Activated naive CD4-positive, alpha-beta T cell (primary cell): ENCODE measurements around the gene LAMA5.
"Not testable (repeated sequence)": the region's sequence is repeated elsewhere in the genome, so short reads cannot be mapped to it uniquely, and the experiment has no call there.

Experiments used
- DNase-seq, 4 experiments: peaks; one replicate each; lab custom pipeline; 2025; lab: John Stamatoyannopoulos, UW

LAMA5 gene

DNA sequence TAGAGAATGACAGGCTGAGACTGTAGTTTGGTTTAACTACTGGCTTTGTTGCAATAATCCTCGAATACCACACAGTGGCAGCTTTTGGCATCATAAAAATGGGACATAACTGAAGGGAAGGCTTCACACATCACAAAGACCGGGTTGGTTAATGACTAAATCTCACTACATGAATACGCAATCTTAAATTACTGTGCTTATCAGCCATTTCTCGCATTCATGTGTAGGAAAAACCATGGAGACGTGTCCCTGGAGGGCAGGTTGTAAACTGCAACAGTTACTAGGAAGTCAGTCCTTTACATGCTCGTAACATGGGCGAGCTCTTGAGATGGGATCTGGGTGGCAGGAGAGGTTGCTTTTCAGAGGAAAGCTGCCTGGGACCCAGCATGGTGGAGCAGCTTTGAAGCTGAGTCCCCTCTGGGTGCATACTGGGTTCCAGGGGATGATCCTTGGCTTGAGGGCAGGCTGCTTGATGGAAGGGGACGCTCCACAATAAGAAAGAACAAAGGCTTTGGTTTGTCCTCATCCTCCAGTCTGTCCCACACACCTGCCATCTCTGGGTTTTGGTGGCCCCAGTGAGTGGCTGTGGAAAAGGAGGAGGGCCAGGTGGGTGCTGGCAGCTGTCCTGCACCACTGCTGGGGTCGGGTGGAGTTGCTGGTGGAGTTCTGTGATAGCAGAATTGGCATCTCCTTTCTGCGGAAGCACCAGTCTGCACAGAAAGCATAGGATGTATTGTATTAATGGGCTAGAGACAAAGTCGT lies 21.9 kb upstream of the LAMA5 start:
- no peak for DNase-seq

GRCh38 chr20:62387933-62388635 lies 21.0 kb upstream of the LAMA5 start:
- no peak for DNase-seq

DNA sequence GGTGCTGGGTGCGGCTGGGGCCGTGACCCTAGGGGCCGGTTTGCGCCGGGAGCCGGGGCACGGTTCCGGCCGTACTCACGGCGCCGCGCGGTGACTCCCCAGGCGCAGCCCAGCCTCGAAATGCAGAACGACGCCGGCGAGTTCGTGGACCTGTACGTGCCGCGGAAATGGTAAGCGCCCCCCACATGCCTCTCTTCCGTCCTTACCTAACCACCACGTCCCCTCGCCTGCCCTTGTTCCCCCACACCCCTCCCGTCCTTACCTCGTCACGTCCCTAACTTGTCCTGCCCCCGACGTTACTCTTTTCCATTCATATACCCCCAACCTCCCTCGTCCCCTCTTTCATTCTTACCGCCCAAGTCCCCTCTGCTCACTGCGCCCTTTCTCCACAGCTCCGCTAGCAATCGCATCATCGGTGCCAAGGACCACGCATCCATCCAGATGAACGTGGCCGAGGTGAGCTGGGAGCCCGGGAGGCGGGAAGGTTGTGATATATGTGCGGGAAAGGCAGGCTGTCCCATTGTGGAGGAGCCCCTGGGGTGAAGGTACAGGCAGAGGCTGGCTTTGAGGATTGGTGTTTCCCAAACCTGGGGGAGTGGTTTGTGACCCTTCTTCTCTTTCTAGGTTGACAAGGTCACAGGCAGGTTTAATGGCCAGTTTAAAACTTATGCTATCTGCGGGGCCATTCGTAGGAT lies 20.3 kb upstream of the LAMA5 start:
- DNase-seq = no peak

DNA sequence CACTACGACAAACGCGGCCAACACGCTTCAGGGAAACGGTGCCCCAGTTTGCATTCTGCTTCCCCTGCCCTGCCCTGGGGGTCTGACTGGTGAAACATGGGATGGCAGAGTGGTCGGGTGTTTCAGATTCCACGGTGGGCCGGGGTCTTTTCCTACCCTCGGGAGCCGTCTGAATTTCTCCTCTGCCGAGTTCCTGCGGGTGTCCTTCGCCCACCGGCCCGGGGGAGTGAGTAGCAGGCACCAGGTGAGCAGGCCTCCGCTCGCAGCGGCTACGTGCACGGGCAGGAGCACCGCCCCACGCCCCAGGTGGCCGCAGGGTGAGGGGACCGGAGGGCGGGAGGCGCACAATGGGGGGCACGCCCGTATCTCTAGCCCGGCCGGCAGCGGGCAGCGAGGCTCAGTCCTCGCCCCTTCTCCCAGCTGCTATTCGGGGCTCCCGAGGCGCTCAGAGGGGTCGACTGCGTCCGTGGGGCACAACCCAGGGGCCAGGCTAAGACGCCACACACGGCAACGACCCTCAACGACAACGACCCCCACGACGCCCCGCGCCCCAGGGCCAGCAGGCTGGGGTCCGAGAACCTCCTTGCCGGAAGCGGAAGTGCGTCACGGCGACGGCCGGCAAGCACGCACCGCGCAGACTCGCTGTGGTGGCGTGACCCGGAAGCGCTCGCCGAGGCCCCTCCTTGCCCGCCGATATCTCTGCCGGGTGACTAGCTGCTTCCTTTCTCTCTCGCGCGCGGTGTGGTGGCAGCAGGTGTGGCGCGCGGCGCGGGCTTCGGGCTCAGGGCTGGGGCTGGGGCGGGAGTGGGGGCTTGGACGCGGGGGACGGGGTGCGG lies 19.5 kb upstream of the LAMA5 start, which contains the start of gene RPS21:
Gene RPS21 (plus strand): TSS at position 721 of the 836 bp plus-strand sequence. CDS start 236 bp downstream, outside the sequence.
- peak; percentile 72 to 90 (median 84) for DNase-seq

GRCh38 chr20:62382306-62383198 lies 15.4 kb upstream of the LAMA5 start:
- peak; percentile 35 to 67 (median 52) for DNase-seq

DNA sequence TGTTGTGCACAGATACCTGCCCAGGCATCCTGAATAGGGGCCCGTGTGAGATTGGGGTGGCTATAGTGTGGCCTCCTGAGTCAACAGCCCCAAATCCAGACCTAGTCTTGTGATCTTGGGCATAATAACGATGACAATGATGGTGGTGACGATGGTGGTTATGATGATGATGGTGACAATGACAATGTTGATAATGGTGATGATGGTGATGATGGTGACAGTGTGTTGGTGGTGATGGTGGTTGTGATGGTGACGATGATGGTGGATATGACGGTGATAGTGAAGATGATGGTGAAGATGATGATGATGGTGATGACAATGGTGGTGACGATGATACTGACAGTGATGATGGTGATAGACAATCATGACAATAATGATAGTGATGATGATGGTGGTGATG lies 14.7 kb upstream of the LAMA5 start:
- DNase-seq = no peak

DNA sequence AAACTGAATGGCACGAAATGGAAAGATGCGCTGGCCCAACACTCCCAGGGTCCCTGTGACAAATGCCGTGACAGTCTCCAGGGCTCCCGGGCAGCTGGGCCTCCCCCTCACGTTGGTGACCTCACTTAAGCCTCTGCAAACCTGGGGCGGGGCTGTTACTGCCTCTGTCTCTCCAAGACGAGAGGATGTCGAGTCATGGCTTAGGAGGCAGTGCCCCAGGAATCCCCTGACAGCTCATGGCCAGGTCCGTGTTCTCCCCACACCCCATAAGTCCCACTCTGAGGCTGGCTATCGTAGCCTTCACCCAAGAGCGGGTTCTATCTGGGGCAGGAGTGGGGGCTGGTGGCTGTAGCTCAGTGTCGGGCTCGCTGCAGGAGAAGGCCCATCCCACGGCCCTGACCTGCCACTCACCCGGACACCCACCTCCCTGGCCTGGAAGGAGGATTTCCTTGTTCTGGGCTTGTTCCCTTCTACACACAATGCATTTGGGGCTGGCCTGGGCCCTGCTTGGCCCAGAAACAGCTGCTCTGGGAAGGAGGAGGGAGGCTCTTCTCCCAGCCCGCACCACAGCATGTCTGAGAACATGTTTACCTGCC lies 14.2 kb upstream of the LAMA5 start:
- no peak for DNase-seq

GRCh38 chr20:62378215-62378614 lies 11.1 kb upstream of the LAMA5 start:
- DNase-seq = no peak

DNA sequence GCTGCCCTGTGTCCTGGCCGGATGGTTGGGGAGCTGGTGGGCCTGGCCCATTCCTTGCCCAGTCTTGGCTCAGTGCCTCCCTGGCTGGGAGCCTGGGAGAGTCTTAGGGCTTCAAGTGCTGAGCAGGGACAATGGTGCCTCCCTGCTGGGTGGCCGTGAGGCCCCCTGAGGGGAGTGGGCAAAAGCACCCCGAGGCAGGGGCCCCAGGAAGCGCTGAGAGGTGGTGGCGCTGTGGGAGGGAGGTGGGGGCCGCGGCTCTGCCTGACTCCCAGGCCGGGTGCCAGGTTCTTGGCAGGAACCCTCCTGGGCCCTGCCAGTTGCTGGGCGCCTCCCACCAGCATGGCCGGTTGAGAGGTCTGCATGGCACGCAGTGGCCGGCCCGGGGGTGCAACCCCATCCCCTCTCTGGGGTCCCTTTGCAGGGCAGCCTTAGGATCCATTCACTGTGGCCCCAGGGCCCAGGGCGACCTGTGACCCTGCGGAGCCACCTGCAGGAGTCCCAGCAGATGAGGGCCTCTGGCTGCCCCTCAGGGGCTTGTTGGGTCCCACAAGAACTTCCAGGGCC lies 10.6 kb upstream of the LAMA5 start:
- DNase-seq = no peak

- no peak for DNase-seq
Measured at GRCh38 chr20:62377064-62377461, 10.0 kb upstream of the LAMA5 start.

GRCh38 chr20:62376112-62377063 lies 9.3 kb upstream of the LAMA5 start:
- no peak for DNase-seq

DNA sequence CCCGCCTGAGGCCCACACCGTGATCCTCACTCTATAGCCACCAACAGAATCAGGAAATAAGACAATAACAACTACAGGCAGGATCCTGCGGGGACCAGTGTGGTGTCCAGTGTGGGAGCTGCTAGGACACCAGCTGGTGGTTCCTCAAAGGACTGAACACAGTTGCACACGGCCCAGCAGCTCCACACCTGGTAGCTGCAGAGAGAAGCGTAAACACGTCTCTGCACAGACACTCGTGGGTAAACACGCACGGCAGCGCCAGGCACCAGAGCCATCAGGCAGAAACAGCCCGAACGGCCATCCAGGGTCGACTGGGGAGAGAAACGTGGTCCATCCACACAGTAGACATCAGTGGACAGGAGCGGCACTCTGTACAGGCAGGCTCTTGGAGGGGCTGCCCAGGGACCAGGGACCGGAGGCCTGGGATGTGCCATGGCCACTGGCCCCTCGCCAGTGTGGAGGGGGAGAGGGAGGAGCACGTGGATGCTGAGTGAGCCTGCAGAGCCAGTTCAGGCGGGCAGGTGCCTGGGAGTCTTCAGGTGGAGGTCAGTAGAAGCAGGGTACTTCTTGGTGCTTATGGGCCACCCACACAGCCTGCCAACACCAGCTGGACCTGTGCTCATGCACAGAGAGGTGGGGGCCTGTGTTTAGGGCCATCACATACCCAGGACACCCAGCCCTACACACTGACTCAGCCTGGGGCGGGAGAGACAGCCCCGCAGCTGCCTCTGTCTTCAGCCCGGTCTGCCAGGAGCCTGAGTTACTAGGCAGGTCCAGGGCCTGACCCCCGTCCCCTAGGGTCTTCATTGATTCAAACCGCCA lies 7.4 kb upstream of the LAMA5 start:
- no peak for DNase-seq

DNA sequence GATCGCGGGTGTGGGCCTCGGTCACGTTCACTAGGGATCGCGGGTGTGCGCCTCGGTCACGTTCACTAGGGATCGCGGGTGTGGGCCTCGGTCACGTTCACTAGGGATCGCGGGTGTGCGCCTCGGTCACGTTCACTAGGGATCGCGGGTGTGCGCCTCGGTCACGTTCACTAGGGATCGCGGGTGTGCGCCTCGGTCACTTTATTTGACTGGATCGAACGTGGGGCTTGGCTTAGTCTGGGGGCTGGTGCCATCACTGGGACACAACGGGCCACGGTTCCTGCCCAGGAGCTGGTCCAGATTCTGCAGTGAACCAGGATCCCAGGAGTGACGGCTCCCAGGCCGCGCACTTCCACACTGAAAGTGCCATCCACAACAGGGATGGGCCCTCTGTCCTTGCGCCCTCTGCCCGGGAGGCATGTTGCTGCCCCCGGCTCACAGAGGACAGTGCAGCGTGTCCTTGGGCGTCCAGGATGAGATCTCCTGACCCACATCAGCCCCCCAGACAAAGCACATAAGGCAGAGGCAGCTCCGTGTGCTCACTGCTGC lies 6.6 kb upstream of the LAMA5 start:
- DNase-seq = not testable (repeated sequence)

DNA sequence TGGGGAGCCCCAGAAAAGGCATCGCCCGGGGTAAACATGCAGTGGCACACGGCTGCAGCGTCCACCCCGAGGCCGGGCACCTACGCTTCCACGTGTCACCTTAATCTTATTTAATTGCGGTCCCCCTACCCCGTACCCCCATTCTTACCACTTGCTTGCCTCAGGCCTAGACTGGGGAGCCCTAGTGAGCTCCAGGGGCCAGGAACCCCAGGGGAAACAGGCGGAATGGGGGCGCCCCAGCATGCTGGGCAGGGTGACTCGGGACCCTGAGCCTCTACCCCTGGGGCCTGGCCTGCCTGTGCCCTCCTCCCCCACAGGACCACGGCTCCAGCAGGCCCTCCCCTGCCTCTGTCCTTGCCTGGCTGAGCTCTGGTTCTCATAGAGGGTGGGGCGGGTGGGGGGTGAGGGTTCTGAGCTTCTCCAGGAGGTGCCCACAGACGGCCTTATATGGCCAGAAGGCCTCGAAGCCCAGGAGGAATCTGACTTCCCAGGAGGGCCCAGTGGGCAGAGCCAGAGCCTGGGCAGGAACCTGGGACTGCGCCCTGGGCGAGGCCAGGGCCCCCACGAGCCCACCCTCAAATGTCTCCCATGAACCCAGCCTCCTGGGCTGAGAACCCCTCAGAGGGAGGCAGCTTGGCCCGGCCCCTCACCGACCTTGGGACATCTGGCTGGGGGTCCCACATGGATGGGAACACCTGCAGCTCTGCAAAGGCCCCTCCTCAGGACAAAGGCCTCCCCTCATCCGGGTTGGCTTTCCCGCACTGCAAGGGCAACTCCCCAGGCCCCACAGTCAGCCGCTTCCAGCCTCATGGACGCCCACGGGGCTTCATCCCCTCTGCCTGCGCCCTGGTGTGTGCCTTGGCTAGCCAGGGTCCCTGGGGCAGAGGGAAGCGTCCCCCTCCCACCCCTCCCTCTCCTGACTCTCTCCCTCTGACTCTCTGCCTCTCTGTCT lies 5.2 kb upstream of the LAMA5 start:
- no peak for DNase-seq

GRCh38 chr20:62371588-62372041 lies 4.5 kb upstream of the LAMA5 start:
- no peak for DNase-seq

GRCh38 chr20:62370807-62371587 lies 3.9 kb upstream of the LAMA5 start:
- DNase-seq = no peak
